Neuronal stem cell (in vitro differentiated cells): ENCODE results near the gene RPS19BP1.
A peak's percentile ranks its signal among the peaks of the same experiment; 100 is the strongest.

Experiments
- DNase-seq: peaks from one replicate; pipeline ENCODE4 v3.0.0-alpha.2; 2013; ENCODE audit warnings: low spot score
- H2AFZ ChIP-seq: one replicate; pipeline ENCODE4 v1.6.1; 2013; ENCODE audit warnings: mild to moderate bottlenecking, low read length, inconsistent platforms
- H2AK5ac ChIP-seq: 2 replicates; pipeline ENCODE4 v1.6.1; 2013; ENCODE audit warnings: low read depth, mild to moderate bottlenecking, inconsistent platforms, low read length, moderate library complexity, mixed read lengths
- H2BK120ac ChIP-seq: 2 replicates; pipeline ENCODE4 v1.6.1; 2013; ENCODE audit warnings: low read depth, mild to moderate bottlenecking, inconsistent platforms, low read length, moderate library complexity, mixed read lengths
- H2BK12ac ChIP-seq: one replicate; pipeline ENCODE4 v1.6.1; 2013; ENCODE audit warnings: low read length, inconsistent platforms
- H2BK15ac ChIP-seq: 2 replicates; pipeline ENCODE4 v1.6.1; 2013; ENCODE audit warnings: mild to moderate bottlenecking, low read length, inconsistent platforms, mixed read lengths
- H2BK5ac ChIP-seq: one replicate; pipeline ENCODE4 v1.6.1; 2013; ENCODE audit warnings: inconsistent platforms, mild to moderate bottlenecking, low read length, moderate library complexity
- H3K14ac ChIP-seq: one replicate; pipeline ENCODE4 v1.6.1; 2013; ENCODE audit warnings: low read length, inconsistent platforms
- H3K18ac ChIP-seq: 2 replicates; pipeline ENCODE4 v1.6.1; 2013; ENCODE audit warnings: low read length, inconsistent platforms
- H3K23ac ChIP-seq: 2 replicates; pipeline ENCODE4 v1.6.1; 2013; ENCODE audit warnings: low read depth, mild to moderate bottlenecking, mixed read lengths, low read length, inconsistent platforms; ENCODE audit not compliant: poor library complexity
- H3K27ac ChIP-seq: replicated peaks from 3 replicates; pipeline ENCODE4 v1.5.1; 2013; ENCODE audit warnings: low read length, inconsistent platforms
- H3K27me3 ChIP-seq, 3 experiments: 2 replicates each; pipeline ENCODE4 v1.6.1; 2013; ENCODE audit warnings: low read length in 3 of 3, mild to moderate bottlenecking in 2 of 3, inconsistent platforms in 1 of 3, low read depth in 1 of 3, mixed read lengths in 1 of 3, moderate library complexity in 1 of 3; ENCODE audit not compliant: control insufficient read depth in 3 of 3, insufficient read depth in 3 of 3
- H3K36me3 ChIP-seq, 2 donors: replicated peaks in 1 of 2; 2 replicates each; pipeline ENCODE4 v1.6.1; 2013; ENCODE audit warnings: low read length in 2 of 2; ENCODE audit not compliant: control insufficient read depth in 2 of 2, insufficient read depth in 2 of 2
- H3K4ac ChIP-seq: 2 replicates; pipeline ENCODE4 v1.6.1; 2013; ENCODE audit warnings: inconsistent platforms, mild to moderate bottlenecking, low read length, moderate library complexity
- H3K4me1 ChIP-seq, 2 donors: 1 replicate in 1 of 2; 2 replicates in 1 of 2; pipeline ENCODE4 v1.6.1; 2013; ENCODE audit warnings: low read length in 2 of 2, low read depth in 1 of 2; ENCODE audit not compliant: control insufficient read depth in 2 of 2, insufficient read depth in 1 of 2
- H3K4me2 ChIP-seq: one replicate; pipeline ENCODE4 v1.6.1; 2013; ENCODE audit warnings: mild to moderate bottlenecking, low read length, inconsistent platforms; ENCODE audit not compliant: insufficient read depth, poor library complexity, severe bottlenecking
- H3K4me3 ChIP-seq, 2 donors: 2 replicates each; pipeline ENCODE4 v1.5.1; 2013; ENCODE audit warnings: low read length in 2 of 2, mild to moderate bottlenecking in 2 of 2, inconsistent platforms in 1 of 2, moderate library complexity in 1 of 2
- H3K79me1 ChIP-seq: one replicate; pipeline ENCODE4 v1.6.1; 2013; ENCODE audit warnings: low read depth, mild to moderate bottlenecking, inconsistent platforms, low read length, moderate library complexity
- H3K9ac ChIP-seq: one replicate; pipeline ENCODE4 v1.6.1; 2013; ENCODE audit warnings: mild to moderate bottlenecking, low read depth, low read length, inconsistent platforms; ENCODE audit not compliant: poor library complexity
- H3K9me3 ChIP-seq, 2 donors: replicated peaks in 1 of 2; 2 replicates each; pipeline versions ENCODE3 to v1.6.1; 2013; ENCODE audit warnings: low read length in 2 of 2, mild to moderate bottlenecking in 2 of 2, inconsistent platforms in 1 of 2, low read depth in 1 of 2, mixed read lengths in 1 of 2, moderate library complexity in 1 of 2; ENCODE audit not compliant: control insufficient read depth in 2 of 2, insufficient read depth in 1 of 2
- H4K8ac ChIP-seq: one replicate; pipeline ENCODE4 v1.6.1; 2013; ENCODE audit warnings: low read depth, mild to moderate bottlenecking, inconsistent platforms, low read length, moderate library complexity
- H4K91ac ChIP-seq: one replicate; pipeline ENCODE4 v1.6.1; 2013; ENCODE audit warnings: low read length, low read depth, mild to moderate bottlenecking, inconsistent platforms; ENCODE audit not compliant: poor library complexity
- WGBS, 2 donors: extraction: QIAGEN DNeasy Blood & Tissue Kit; methylation state at CpG; one replicate each; pipeline ENCODE4 v1.1.7; 2013; ENCODE audit warnings: missing lambda C conversion rate in 2 of 2, mixed read lengths in 1 of 2; ENCODE audit not compliant: insufficient read length in 2 of 2, insufficient replicate concordance in 1 of 2; ENCODE audit errors: extremely low coverage in 2 of 2; 5-methylcytosine and 5-hydroxymethylcytosine counted together

The RPS19BP1 gene

DNA sequence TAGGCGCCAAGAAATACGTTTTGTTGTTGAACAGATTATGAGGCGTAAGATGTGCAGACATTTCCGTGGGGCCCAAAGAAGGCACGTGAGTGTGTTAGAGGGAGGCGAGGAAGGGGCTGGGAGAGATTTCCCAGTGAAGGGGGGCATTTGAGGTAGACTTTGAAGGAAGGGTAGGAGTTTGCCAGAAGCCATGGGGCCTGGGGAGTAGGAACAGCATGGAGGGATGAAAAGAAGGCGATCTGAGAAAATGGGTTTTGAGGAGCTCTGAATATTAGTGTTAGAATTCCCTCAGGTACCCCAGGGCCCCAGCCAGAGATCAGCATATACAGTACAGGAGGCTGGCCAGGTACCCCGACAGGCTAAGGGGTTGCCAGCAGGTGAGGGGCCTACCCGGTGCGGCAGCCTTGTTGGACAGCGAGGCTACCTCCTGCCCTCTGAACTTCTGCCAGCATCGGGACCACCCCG is 30.9 kb downstream of the RPS19BP1 start:
- no CpG with 5 or more reads among the region's 13 CpGs for WGBS, 2 donors
- no peaks in the 10 kb centered on the region for H3K9me3 ChIP-seq

GRCh38 chr22:39500101-39500500 is 32.4 kb downstream of the RPS19BP1 start:
- H3K4me1 ChIP-seq, result peaks cover 16 to 20% of the 10 kb centered on the region in 2 donors
- no CpG with 5 or more reads among the region's 6 CpGs for WGBS, 2 donors
- no peak overlapping the region for H2BK12ac ChIP-seq

More for the DNA sequence above, 30.9 kb downstream of the RPS19BP1 start:
- H3K27me3 ChIP-seq, result no peaks in the 10 kb centered on the region
- no peak overlapping the region for H2AK5ac ChIP-seq
- H2BK12ac ChIP-seq, result peak overlapping the region; percentile 98
- peak overlapping the region; percentile 85 for H3K4me2 ChIP-seq
- H3K4me1 ChIP-seq, result peaks cover 14 to 20% of the 10 kb centered on the region in 2 donors
- H4K91ac ChIP-seq, result no peak overlapping the region
- H2BK120ac ChIP-seq, result no peak overlapping the region
- peak overlapping the region; percentile 83 for H2BK15ac ChIP-seq
- H3K18ac ChIP-seq, result peak overlapping the region; percentile 86
- H3K27ac ChIP-seq, result no peak overlapping the region
- peak overlapping the region; percentile 51 for H3K23ac ChIP-seq
- peak overlapping the region; percentile 52 for H4K8ac ChIP-seq
- H3K4ac ChIP-seq, result no peak overlapping the region
- peaks cover 9% of the 10 kb centered on the region for H3K79me1 ChIP-seq
- DNase-seq, result no peak
- no peak overlapping the region for H3K14ac ChIP-seq
- H2BK5ac ChIP-seq, result peak overlapping the region; percentile 56
- H3K36me3 ChIP-seq, result peaks cover 21 to 33% of the 10 kb centered on the region in 2 donors
- H3K4me3 ChIP-seq, result peak overlapping the region; percentile 81 to 95
- peak overlapping the region; percentile 88 for H2AFZ ChIP-seq
- peak overlapping the region; percentile 76 for H3K9ac ChIP-seq

DNA sequence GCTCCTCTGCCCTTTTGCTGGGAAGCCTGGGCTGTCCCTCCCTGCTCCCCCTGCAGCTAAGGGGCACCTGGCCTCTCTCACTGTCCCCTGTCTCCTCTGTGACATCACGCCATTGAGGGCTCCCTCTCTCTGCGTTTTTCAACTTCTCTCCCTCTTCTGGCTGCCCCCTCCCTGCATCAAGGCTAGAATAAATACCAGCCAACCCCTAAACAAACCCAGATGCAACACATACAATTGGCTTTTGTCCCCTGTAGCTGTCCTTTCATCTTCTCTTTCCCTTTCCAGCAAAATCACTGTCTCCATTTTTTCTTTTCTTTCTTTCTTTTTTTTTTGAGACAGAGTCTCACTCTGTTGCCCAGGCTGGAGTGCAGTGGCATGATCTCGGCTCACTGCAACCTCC is 33.7 kb downstream of the RPS19BP1 start:
- Histone ChIP-seq H3K9ac (no peak overlapping the region), H3K4me1 (peaks cover 16 to 20% of the 10 kb centered on the region in 2 donors), H2BK120ac (no peak overlapping the region), H2AK5ac (no peak overlapping the region), H3K9me3 (no peaks in the 10 kb centered on the region), H3K14ac (no peak overlapping the region), H3K18ac (peak overlapping the region; percentile 85), H3K27me3 (no peaks in the 10 kb centered on the region), H3K4me3 (no peak overlapping the region), H3K4me2 (no peak overlapping the region), H2BK15ac (no peak overlapping the region), H3K23ac (no peak overlapping the region), H2BK5ac (no peak overlapping the region), H4K8ac (no peak overlapping the region), H3K27ac (no peak overlapping the region), H2BK12ac (no peak overlapping the region), H2AFZ (peak overlapping the region; percentile 69), H3K36me3 (peaks cover 2 to 5% of the 10 kb centered on the region in 2 donors), H3K4ac (no peak overlapping the region), H3K79me1 (peaks cover 6% of the 10 kb centered on the region), H4K91ac (no peak overlapping the region)
- DNase-seq, result no peak
- no CpG with 5 or more reads among the region's 3 CpGs for WGBS, 2 donors

More at GRCh38 chr22:39500101-39500500, 32.4 kb downstream of the RPS19BP1 start:
- Histone ChIP-seq H3K14ac (no peak overlapping the region), H2BK120ac (no peak overlapping the region), H2AK5ac (no peak overlapping the region), H3K79me1 (peaks cover 6% of the 10 kb centered on the region), H2BK15ac (no peak overlapping the region), H4K8ac (no peak overlapping the region), H3K27ac (no peak overlapping the region), H2BK5ac (no peak overlapping the region), H3K36me3 (peaks cover 11 to 18% of the 10 kb centered on the region in 2 donors), H4K91ac (no peak overlapping the region), H3K4me2 (no peak overlapping the region), H3K9ac (no peak overlapping the region), H3K9me3 (no peaks in the 10 kb centered on the region), H3K18ac (no peak overlapping the region), H3K23ac (no peak overlapping the region), H3K4me3 (no peak overlapping the region), H3K4ac (no peak overlapping the region), H3K27me3 (no peaks in the 10 kb centered on the region), H2AFZ (no peak overlapping the region)
- DNase-seq, result no peak

- H3K27ac ChIP-seq, result no peak overlapping the region
- no peak overlapping the region for H2BK120ac ChIP-seq
- no peak for DNase-seq
- H2AK5ac ChIP-seq, result no peak overlapping the region
- H3K27me3 ChIP-seq, result no peaks in the 10 kb centered on the region
- no peak overlapping the region for H4K8ac ChIP-seq
- H3K14ac ChIP-seq, result no peak overlapping the region
- peaks cover 16 to 20% of the 10 kb centered on the region in 2 donors for H3K4me1 ChIP-seq
- no peaks in the 10 kb centered on the region for H3K9me3 ChIP-seq
- no peak overlapping the region for H2BK12ac ChIP-seq
- H2BK5ac ChIP-seq, result no peak overlapping the region
- peaks cover 6% of the 10 kb centered on the region for H3K79me1 ChIP-seq
- H3K23ac ChIP-seq, result no peak overlapping the region
- no peak overlapping the region for H3K4ac ChIP-seq
- no peak overlapping the region for H3K18ac ChIP-seq
- no peak overlapping the region for H3K9ac ChIP-seq
- peaks cover 0 to under 1% of the 10 kb centered on the region in 2 donors for H3K36me3 ChIP-seq
- WGBS, 2 donors, result no CpG with 5 or more reads among the region's 2 CpGs
- H2AFZ ChIP-seq, result peak overlapping the region; percentile 69
- no peak overlapping the region for H3K4me2 ChIP-seq
- H4K91ac ChIP-seq, result no peak overlapping the region
- no peak overlapping the region for H2BK15ac ChIP-seq
- H3K4me3 ChIP-seq, result no peak overlapping the region
These were observed 34.2 kb downstream of the RPS19BP1 start for GRCh38 chr22:39498368-39498767.
